ENCODE data around the gene MARCO. TPM values are rescaled to one million over a fixed set of nuclear protein-coding genes. Genes with fewer than 3 reads are reported as not detected.

The MARCO gene
- total RNA-seq, 1 experiment from 2014 or later: not detected

GRCh38 chr2:118982039-118982438, 40.0 kb downstream of the MARCO start:
- no peak overlapping the region for H3K14ac ChIP-seq (ENCODE audit: insufficient read depth, low read length)
- H3K4ac ChIP-seq (ENCODE audit: low read depth, low read length): no peak overlapping the region
- H3K4me1 ChIP-seq (ENCODE audit: insufficient read depth, low read length): no peaks in the 10 kb centered on the region
- no peak overlapping the region for H2BK5ac ChIP-seq (ENCODE audit: insufficient read length, low read length)
- no peaks in the 10 kb centered on the region for H4K20me1 ChIP-seq (ENCODE audit: control insufficient read depth, insufficient read depth, insufficient read length)
- H3K23me2 ChIP-seq (ENCODE audit: insufficient read length, low read depth, low read length, poor library complexity, severe bottlenecking): no peaks in the 10 kb centered on the region
- H2BK120ac ChIP-seq (ENCODE audit: low read depth, low read length, poor library complexity, severe bottlenecking): no peak overlapping the region
- H3K18ac ChIP-seq (ENCODE audit: insufficient read length, low read depth, low read length): no peak overlapping the region
- Mint-ChIP-seq H3K36me3 (ENCODE audit: insufficient read depth in 1 of 3, low read depth in 3 of 3) (no peaks in the 10 kb centered on the region), H3K27me3 (ENCODE audit: low read depth) (peaks cover 83% of the 10 kb centered on the region), H3K9me3 (peaks cover 2% of the 10 kb centered on the region in 2 experiments; a peak in 1 of 5 replicates), H3K4me1 (no peaks in the 10 kb centered on the region), H3K27ac (peak overlapping the region in 1 of 3 experiments; percentile 53; a peak in 1 of 7 replicates), H3K4me3 (no peak overlapping the region)
- H2AK5ac ChIP-seq (ENCODE audit: insufficient read length, low read length): no peak overlapping the region
- TF ChIP-seq, protein P1, sequence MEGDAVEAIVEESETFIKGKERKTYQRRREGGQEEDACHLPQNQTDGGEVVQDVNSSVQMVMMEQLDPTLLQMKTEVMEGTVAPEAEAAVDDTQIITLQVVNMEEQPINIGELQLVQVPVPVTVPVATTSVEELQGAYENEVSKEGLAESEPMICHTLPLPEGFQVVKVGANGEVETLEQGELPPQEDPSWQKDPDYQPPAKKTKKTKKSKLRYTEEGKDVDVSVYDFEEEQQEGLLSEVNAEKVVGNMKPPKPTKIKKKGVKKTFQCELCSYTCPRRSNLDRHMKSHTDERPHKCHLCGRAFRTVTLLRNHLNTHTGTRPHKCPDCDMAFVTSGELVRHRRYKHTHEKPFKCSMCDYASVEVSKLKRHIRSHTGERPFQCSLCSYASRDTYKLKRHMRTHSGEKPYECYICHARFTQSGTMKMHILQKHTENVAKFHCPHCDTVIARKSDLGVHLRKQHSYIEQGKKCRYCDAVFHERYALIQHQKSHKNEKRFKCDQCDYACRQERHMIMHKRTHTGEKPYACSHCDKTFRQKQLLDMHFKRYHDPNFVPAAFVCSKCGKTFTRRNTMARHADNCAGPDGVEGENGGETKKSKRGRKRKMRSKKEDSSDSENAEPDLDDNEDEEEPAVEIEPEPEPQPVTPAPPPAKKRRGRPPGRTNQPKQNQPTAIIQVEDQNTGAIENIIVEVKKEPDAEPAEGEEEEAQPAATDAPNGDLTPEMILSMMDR (conservative IDR thresholded peaks at IDR 0.05): no peak
- no peak overlapping the region for H3K27ac ChIP-seq (ENCODE audit: insufficient read length, low read depth, low read length)
- no peaks in the 10 kb centered on the region for H3K79me2 ChIP-seq (ENCODE audit: insufficient read depth, low read length)
- no peaks in the 10 kb centered on the region for H3K79me1 ChIP-seq (ENCODE audit: insufficient read depth, low read depth, low read length, poor library complexity, severe bottlenecking)
- H3K9ac ChIP-seq (ENCODE audit: extremely low read depth, insufficient read length, low read length): no peak overlapping the region
- H2BK15ac ChIP-seq (ENCODE audit: low read depth, low read length): no peak overlapping the region
- H2BK20ac ChIP-seq (ENCODE audit: low read depth, low read length, poor library complexity, severe bottlenecking): no peak overlapping the region
- H3K23ac ChIP-seq (ENCODE audit: insufficient read length, low read depth, low read length): no peak overlapping the region
- H4K5ac ChIP-seq (ENCODE audit: insufficient read length, low read depth, low read length): no peak overlapping the region
- DNase-seq: no peak
- no peak overlapping the region for H3K56ac ChIP-seq (ENCODE audit: insufficient read length, low read depth, low read length)
- H3K4me2 ChIP-seq (ENCODE audit: insufficient read depth, insufficient read length, low read length): no peak overlapping the region
- H3T11ph ChIP-seq (ENCODE audit: low read length): no peak overlapping the region
- H3K27me3 ChIP-seq (ENCODE audit: insufficient read depth, low read length): no peaks in the 10 kb centered on the region; the same call in 1 of the 2 replicates
- no peak overlapping the region for H4K8ac ChIP-seq (replicated peaks; ENCODE audit: insufficient read length, low read depth, low read length)
- H2BK12ac ChIP-seq (ENCODE audit: insufficient read length, low read depth, low read length): no peak overlapping the region
- no peak overlapping the region for H2AFZ ChIP-seq (ENCODE audit: low read length)
- no CpG with 5 or more reads among the region's 3 CpGs for WGBS (ENCODE audit: extremely low coverage, insufficient read length, low lambda C conversion rate)
- no peak overlapping the region for H4K91ac ChIP-seq (ENCODE audit: insufficient read length, low read depth, low read length)
- no peaks in the 10 kb centered on the region for H3K9me3 ChIP-seq (ENCODE audit: control insufficient read depth, low read depth, low read length)
